ENCODE data around the gene NUP210L.
"Not testable (repeated sequence)": the region's sequence is repeated elsewhere in the genome, so short reads cannot be mapped to it uniquely, and the experiment has no call there.

The NUP210L gene

DNA sequence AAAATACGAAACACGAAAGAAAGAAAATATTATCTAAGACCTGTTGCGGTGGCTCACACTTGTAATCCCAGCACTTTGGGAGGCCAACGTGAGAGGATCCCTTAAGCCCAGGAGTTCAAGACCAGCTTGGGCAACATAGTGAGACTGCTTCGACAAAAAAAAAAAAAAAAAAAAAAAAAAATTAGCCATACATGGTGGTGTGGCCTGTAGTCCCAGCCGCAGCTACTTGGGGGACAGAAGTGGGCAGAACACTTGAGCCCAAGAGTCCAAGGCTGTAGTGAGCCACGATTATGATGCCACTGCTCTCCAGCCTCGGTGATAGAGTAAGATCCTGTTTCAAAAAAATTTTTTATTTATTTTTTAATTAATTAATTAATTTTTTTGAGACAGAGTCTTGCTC is 167.3 kb downstream of the NUP210L start:
- DNase-seq: no peak

DNA sequence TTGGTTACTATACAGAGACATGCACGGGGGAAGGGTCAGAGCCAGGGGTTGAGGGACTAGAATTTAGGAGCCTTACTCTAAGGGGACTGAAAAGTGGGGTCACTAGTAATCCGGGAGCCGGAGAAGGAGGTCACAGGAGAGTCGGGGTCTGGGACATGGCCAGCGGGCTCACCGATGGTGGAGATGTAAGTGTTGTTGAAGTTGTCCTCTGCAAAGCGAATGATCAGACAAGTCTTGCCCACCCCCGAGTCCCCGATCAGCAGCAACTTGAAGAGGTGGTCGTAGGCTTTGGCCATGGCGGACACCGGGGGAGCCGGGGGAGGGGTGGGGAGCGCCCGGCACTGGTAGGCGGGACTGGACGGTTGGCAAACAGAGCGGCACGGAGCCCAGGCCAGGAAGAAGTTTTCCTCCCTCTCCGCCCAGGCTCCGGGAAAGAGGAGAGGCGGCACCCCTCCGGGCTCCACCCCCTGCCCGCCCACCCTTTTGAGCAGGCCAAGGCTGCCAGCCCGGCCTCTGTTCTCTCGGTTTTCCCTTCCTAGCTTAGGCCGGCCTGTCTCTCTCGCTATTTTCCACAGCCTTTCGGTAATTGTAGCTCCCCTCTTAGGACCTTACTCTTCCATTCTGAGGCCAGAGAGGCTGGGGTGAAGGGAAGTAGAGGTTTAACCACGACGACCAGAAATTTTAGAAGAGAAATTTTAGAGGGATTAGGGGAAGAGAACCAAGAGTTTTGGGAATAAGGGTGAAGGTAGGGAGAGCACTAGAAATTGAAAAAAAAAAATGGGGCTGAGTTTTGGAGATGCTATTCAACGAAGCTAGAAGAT is 168.7 kb downstream of the NUP210L start, which contains the start of gene RAB13:
TSS of gene RAB13 (minus strand) at position 399 of the 821 bp plus-strand sequence. CDS start at position 296, 103 bp downstream.
- peak; percentile 13 for DNase-seq

DNA sequence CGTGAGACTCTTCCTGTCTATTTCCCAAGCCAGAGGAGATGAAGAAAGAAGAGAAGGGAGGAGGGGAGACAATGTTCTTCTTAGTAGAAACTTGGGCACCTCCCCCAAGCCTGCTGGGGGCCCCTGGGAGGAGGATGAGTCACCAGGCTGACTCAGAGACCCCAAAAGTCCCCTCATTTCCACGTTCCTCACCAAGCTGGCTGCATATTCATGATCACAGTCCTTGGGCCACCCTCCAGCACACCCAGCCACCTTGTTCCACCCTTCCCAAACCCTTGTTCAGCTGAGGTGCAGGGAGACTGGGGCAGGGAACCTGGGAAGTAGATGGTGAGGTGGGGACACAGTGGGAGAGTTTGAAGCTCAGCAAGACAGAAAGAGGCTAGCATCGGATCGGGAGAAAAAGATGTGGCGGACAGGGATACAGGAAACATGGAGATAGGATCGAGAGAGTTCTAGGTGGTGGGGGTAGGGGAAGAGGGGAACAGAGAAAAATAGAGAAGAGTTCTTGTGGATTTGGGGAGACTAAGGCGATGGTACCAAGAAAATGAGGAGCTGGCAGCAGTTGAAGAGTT is 169.4 kb downstream of the NUP210L start:
- DNase-seq: no peak

DNA sequence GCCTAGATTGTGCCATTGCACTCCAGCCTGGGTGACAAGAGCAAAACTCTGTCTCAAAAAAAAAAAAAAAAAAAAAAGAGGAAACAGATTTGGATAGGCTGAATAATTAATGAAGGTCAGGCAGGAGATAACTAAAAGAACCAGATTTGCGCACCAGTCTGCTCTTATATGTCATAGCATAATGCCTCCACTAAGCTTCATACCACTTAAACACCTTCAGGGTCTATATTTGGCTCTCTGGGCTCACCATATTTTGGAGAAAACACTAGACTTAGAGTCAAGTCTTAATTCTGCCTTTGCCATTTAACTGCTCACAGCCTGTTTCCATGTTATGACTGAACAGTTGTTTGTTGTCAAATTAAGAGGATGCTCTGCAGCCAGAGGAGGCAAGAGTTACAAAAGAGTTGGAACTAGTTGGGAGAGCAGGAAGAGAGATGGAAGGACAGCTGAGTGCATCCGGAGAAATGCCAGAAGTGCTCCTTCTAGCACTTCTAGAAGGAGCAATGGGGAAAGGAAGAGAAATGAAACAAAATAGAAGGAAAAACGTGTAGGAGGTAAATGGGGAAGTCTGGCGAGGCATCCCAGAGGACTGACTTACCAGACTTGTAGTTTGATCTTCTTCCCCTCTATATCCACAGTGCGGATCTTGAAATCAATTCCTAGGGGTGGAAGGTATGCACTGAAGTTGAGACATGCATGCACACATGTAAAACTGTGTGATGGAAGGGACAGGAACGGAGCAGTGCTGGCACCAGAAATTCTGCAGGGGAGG is 170.6 kb downstream of the NUP210L start:
- no peak for DNase-seq

DNA sequence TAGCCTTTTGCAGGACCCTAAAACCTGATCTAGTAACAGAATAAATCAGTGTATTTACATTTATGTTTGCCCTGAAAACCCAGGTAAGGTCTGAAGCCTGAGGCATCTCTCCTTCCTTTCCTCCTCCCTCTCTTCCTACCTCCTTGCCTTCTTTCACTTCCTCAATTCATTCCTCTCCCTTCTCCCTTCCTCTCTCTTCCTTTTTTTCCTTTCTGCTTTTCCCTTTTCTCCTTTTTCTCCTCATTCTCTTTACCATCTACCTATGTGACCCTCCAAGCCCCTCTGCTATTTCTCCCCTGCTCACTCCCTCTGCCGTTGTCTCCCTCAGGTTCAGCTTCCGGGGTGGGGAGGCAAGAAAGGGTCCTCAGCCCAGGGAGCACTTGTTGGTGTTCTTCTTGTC is 173.1 kb downstream of the NUP210L start:
- not testable (repeated sequence) for DNase-seq

DNA sequence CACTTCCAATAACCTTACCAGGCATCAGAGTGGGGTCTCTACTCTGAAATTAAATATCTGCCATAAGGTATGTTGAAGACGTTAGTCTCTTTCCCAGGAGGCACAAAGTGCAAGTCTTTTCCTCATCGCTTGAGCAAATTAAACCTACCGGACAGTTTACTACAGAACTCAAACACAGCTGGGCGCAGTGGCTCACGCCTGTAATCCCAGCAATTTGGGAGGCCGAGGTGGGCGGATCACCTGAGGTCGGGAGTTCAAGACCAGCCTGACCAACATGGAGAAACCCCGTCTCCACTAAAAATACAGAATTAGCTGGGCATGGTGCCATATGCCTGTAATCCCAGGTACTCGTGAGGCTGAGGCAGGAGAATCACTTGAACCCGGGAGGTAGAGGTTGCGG is 175.8 kb downstream of the NUP210L start:
- not testable (repeated sequence) for DNase-seq

DNA sequence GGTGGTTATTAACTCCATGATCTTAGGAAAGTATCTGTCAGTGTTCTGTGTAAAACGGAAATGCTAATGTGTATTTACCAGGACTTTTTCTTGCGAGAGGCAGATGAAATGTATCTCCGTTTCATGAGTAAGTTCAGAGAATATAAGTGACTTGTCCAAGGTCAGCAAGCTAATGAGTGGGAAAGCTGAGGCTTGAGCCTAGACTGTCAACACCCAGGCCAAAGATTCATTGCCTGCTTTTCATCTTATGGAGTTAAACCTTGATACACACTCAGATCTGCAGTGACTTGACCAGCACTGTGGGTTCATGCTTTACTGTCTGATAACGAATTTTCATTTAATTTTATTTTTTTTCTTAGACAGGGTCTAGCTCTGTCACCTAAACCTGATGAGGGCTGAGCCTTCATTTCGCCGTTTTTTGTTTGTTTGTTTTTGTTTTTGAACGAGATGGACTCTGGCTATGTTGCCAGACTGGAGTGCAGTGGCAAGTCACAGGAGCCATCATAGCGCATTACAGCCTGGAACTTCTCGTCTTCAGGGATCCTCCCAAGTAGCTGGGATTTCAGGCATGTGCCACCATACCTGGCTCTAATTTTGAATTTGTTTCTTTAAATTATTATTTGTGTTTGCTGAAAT is 176.5 kb downstream of the NUP210L start:
- no peak for DNase-seq

DNA sequence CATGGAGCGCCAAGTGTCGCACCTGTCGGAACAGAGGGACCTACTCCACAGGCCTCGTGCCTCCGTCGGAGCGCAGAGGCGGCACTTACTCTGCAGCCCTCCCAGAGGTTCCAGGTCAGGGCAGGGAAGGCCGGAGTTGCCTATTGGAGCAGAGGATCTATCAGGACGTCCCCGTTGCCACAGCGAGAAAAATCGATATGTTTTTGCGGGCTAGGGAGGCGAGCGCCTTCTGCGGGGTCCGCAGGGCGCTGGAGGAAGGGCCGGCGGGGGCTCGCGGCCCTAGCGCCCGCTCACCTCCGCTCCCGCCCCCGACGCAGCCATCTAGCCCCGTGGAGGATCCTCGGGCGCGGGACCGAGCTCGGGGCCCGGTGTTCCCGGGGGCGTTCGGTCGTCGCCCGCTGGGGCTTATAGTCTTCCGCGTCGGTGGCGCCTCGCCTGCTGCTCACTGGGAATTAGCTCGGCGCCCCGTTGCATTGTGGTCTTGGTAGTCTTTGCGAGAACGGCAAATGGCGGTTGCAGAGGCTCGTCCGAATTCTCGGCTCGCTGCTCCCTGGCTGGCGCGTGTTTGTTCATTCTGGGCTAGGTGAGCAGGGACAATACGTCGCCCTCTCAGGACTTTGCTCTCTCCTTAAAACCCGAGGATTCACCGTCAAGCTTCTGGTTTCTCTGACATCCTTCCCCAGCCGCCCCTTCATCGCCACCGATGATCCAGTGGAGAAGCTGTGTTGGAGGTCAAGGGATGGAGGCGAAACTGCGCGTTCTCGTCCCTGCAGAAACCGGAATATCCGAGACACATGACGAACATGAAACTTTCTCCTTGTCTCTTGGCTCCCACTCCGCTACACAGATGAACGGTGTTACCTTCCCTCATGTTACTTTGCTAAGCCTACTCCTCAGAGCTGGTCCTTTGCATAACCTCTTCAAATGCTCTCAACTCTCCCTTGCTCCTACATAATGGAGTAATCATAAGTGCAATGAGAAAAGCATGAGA is 177.3 kb downstream of the NUP210L start, which contains the start of gene JTB:
TSS of gene JTB (minus strand) at position 425 of the 991 bp plus-strand sequence. CDS start at position 3, 422 bp downstream.
- DNase-seq: no peak

DNA sequence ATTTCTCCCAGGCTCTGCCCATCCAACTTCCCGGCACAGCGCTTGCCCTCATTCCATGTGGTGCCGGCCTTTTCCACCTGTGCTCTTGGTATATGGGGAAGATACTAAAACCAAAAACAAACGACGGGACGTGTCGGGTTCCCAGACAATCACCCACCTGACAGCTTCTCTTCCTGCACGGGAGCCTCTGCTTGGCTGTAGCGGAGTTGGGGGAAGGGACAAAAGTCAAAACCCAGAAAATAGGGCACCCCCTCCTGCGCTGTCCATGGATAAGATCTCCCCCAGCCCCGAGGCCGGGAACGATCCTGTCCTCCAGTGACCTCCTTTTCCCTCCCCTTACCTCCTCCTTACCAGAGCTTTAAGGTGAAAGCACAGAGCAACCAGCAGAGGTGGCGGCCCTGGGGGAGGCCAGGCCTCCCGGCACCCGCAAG is 178.0 kb downstream of the NUP210L start:
- no peak for DNase-seq

DNA sequence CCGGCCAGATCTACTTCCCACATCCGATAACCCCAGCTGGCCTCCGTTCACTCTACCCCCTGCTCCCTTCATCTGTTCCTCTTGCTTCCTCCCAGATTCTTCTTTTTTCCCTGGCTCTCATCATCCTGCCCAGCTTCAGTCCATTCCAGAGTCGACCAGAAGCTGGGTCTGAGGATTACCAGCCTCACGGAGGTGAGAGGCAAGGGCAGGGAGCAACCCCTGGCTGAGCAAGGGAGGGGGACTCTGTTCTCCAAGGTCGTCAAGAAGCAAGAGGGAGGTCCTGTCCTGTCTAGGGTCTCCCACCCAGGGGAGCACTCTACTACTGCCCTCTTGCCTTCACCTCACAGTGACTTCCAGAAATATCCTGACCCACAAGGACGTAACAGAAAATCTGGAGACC is 181.3 kb downstream of the NUP210L start:
- no peak for DNase-seq

DNA sequence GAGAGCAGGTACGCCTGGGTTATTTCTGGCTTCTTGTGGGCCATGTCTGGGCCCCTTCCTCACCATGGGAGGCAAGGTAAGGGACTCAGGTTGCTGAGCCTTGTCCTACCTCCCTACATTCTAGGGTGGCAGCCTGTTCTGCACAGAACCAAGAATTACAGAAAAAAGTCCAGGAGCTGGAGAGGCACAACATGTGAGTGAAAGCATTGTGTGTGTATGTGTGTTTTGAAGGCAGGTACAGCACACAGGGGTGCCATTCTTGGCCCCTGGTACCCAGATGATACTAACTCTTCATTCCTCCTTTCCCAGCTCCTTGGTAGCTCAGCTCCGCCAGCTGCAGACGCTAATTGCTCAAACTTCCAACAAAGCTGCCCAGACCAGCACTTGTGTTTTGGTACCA is 181.8 kb downstream of the NUP210L start:
- no peak for DNase-seq

DNA sequence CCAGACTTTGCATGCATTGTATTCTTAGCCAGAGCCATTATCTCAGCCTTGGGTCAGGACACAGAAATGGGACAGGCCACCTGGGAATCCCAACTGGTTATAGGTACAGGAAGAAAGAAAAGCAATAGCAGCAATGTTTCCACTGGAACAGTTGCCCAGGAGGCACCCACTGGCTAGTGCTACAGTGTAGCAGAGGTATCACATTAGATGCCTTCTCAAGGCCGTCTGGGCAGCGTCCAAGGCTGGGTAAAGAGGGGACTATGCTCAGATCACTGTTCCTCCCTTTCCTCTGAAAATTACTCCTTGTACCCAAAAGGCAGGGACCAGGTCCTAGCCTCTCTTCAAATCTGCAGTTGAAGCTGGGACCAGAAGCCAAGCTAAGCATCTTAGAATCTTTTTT is 184.5 kb downstream of the NUP210L start:
- DNase-seq: no peak

DNA sequence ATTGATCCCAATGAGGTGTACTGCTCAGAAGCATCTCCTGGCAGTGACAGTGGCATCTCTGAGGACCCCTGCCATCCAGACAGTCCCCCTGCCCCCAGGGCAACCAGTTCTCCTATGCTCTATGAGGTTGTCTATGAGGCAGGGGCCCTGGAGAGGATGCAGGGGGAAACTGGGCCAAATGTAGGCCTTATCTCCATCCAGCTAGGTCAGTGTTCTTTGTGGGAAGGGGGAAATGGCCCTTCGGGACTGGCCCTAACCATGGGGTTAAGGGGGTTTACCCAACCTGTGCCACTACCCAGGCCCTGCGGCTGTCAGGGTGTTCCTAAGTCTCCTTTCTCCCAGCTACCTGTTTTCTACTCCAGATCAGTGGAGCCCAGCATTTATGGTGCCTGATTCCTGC is 185.9 kb downstream of the NUP210L start:
- no peak for DNase-seq

DNA sequence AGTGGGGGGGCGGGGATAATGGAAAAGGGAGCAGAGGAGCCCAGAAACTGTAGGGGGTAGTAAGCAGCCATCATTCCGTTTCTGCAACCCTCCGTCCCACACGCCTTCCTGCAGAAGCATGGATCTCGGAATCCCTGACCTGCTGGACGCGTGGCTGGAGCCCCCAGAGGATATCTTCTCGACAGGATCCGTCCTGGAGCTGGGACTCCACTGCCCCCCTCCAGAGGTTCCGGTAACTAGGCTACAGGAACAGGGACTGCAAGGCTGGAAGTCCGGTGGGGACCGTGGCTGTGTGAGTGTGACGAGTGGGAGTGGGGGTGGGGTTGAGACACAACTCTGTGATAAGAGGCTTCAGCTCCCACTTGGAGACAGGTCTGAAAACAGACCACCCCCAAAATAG is 186.5 kb downstream of the NUP210L start:
- DNase-seq: no peak

DNA sequence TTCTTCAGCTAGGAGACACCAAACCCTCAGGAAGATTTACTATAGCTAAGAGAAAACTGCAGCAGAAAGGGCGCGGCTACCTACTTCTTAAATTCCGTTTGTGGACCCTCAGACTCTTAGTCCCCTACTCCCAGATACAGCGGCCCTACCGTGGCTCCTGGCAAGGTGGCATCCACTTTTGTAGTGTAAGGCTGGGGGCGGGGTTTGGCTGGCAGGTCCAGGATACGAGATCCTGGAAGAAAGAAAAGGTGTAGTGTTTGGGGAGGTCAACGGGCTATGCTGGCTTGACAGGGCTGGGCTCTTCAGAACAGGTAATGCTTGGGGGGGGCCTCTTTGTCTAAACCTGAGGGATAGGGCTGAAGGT is 186.9 kb downstream of the NUP210L start:
- no peak for DNase-seq

DNA sequence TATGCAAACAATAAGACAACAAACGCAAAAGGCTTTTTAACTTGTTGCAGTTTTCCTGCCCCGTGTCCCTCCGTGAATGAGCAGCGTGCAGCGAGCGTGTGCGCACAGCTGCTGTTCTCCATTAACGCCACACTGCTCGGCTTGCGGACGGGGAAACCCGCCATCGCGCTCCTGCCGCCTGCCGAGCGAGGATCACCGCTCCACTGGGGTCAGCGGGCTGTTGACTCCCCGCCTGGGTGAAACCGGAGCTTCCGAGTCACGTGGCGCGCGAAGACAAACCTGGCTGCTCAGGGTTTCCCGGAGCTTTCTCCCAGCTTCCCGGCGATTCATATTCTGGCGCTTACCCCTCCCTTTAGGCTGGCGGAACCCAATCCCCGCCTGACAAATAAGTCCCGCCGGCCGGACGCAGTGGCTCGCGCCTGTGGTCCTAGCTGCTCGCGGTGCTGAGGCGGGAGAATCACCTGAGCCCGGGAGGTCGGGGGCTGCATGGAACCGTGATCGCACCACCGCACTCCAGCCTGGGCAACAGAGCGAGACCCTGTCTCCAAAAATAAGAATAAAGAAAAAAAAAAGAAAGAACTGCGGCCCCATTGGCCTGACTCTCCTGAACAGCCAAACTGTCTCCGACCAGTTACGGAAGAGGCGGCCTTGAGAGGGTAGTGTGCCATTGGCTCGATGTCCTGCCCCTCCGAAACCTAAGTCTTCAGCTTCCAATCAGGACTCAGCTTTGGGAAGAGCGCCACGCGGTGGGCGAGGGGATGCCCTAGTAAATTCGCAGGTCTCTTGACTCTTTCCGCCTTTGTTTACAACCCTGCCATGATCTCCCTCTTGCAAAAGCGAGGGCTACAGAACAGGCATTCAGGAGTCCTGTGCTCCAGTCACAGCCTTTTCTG is 187.5 kb downstream of the NUP210L start, which contains the start of gene CREB3L4:
TSS of gene CREB3L4 (plus strand) at position 796 of the 893 bp plus-strand sequence. CDS start 624 bp downstream, outside the sequence.
- peak; percentile 88 for DNase-seq

DNA sequence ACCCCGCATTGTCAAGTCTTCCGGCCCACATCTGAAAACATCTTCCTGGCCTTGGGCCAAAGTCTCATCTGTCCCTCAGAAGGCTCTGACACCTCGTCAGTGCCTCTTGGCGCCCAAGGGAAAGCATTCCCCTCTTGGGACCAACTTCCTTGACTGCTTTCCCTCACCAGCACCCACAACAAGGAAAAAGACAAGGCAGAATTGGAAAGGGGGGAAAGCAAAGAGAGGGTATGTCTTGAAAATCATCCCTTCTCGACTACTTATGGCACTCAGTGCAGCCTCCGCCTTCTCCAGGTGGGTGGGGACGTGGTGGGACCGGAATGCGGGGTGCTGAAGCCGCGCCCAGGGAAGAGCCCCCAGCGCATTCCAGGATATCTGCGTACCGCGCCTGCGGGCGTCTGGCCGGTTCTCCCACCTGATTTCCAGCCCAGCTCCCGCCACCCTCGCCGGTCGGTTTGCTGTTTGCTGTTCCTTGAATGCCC is 191.0 kb downstream of the NUP210L start:
- no peak for DNase-seq

DNA sequence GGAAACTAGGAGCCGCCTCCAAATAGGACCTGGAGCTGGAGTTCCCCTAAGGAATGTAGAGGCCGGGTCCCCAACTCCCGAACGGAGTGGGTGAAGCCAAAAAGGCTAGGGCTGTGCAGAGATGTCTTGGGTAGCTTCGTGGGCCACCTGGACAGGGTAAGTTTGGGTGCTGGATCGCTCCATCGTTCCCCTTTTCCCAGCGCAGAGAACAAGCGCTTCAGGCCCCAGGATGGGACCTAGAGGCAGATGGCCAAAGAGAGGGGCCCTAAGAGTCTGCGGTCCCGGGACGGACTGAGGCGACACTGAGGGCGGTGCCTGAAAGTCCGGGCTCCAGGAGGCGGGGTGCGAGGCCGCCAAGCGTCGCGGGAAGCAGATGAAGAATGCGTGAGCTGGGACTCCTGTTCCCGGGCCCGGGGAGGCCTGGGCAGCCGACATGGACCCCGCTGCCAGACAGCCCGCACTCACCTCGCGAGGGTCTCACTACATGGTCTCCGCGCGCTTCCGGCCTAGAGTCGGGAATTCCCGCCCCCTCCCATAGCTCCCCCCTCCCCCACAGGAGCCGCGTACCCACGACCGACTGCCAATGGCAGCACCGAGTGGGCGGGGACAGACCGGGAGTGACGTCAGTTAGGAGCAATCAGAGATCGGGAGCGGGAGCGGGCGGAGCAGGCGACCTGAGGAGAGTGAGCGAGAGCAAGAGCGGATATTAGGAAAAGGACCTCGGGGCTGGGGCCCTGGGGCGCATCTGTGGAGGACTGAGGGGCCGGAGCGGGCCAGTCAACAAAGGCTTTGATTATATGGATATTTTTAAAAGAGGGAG is 191.6 kb downstream of the NUP210L start, which contains the start of gene SLC39A1:
TSS of gene SLC39A1 (minus strand) at position 508 of the 820 bp plus-strand sequence. CDS start 822 bp downstream, outside the sequence.
- peak; percentile 87 for DNase-seq

All from NCI-H1417 treated with DMSO at 0.1 percent for 48 hours (cell line).